Ishikawa (cell line): ENCODE measurements around the gene THEM5.

Experiments
- CEBPB ChIP-seq: IDR thresholded peaks from 2 replicates; pipeline ENCODE4 v1.6.1; 2012
- EGR1 ChIP-seq: IDR thresholded peaks from 2 replicates; pipeline ENCODE4 v1.6.1; 2012
- EP300 ChIP-seq: IDR thresholded peaks from 2 replicates; pipeline ENCODE4 v1.6.1; 2012; ENCODE audit warnings: borderline replicate concordance
- FOXM1 ChIP-seq: IDR thresholded peaks from 2 replicates; pipeline ENCODE4 v1.6.1; 2012; ENCODE audit warnings: low read depth, borderline replicate concordance
- MAX ChIP-seq: IDR thresholded peaks from 2 replicates; pipeline ENCODE4 v1.6.1; 2012
- RAD21 ChIP-seq: IDR thresholded peaks from 2 replicates; pipeline ENCODE4 v1.6.1; 2012; ENCODE audit warnings: low read depth
- USF1 ChIP-seq: IDR thresholded peaks from 2 replicates; pipeline ENCODE4 v1.6.1; 2012

GRCh38 chr1:151799179-151800022, 54.1 kb downstream of the THEM5 start:
- TF ChIP-seq RAD21 (no peak), EGR1 (no peak), MAX (no peak), USF1 (no peak), FOXM1 (no peak), EP300 (no peak), CEBPB (no peak)
